ENCODE results near the gene SNX8. TPM values are rescaled to one million over a fixed set of nuclear protein-coding genes. Genes with fewer than 3 reads are reported as not detected.

Gene SNX8
- total and polyA plus RNA-seq, 7 experiments from 2014 or later: 4.7 to 31.5 (median 9.4) TPM

DNA sequence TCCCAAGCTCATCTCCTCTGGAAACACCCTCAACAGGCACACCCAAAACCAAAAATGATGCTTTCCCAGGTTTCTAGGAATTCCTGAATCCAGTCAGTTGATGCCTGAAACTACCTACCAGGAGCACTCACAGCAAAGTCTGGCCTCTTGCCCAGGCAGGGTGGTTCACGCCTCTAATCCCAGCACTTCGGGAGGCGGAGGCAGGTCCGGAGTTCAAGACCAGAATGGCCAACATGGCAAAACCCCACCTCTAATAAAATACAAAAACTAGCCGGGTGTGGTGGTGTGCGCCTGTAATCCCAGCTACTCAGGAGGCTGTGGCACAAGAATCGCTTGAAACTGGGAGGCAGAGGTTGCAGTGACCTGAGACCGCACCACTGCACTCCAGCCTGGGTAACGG, 83.4 kb downstream of the SNX8 start:
- ATAC-seq: no peak
- Mint-ChIP-seq H3K9me3 (peaks cover 0 to 2% (median 0%) of the 10 kb centered on the region in 11 donors), H3K27me3 (no peaks in the 10 kb centered on the region), H3K4me1 (peaks cover 16 to 60% (median 34%) of the 10 kb centered on the region in 7 donors), H3K36me3 (peaks cover 0 to 24% (median 6%) of the 10 kb centered on the region in 5 donors), H3K4me3 (peak overlapping the region in 6 of 10 donors; percentile 6 to 95 (median 66)), H3K27ac (no peak overlapping the region)
- H3K36me3 ChIP-seq (ENCODE audit: control insufficient read depth in 2 of 3, insufficient read depth in 3 of 3, low read length in 3 of 3): peaks cover 0 to 52% (median 0%) of the 10 kb centered on the region in 3 experiments
- H3K27me3 ChIP-seq (ENCODE audit: control insufficient read depth in 2 of 2, insufficient read depth in 2 of 2, low read length in 2 of 2): no peaks in the 10 kb centered on the region
- intact Hi-C loops (cut with micrococcal nuclease): loop anchor here in 1 of 2 donors (5.0 to 10.0 kb wide), 5 partner anchors 176 to 1186 kb away; partner anchors contain the start of genes BRAT1, GPR146, IQCE and PSMG3
- POLR2A ChIA-PET: interaction anchor here (1.4 to 2.8 kb wide), 2 partner anchors 11 to 31 kb away, joined by 4 to 12 read pairs; partner anchors contain the start of genes MRM2 and NUDT1
- no peak overlapping the region for H3K27ac ChIP-seq (ENCODE audit: low read depth, low read length)
- H3K4me1 ChIP-seq (ENCODE audit: control insufficient read depth in 2 of 2, insufficient read depth in 2 of 2, low read length in 2 of 2): peaks cover 13 to 27% of the 10 kb centered on the region in 2 donors
- DNase-seq: no peak
- H3K4me3 ChIP-seq (ENCODE audit: low read length): no peak overlapping the region
- H3K9me3 ChIP-seq (ENCODE audit: control insufficient read depth in 2 of 3, low read length in 3 of 3): no peaks in the 10 kb centered on the region
- CTCF ChIA-PET: no interaction called here

GRCh38 chr7:2230226-2230625, 84.0 kb downstream of the SNX8 start:
- peaks cover 0 to 58% (median 0%) of the 10 kb centered on the region in 3 experiments for H3K36me3 ChIP-seq (ENCODE audit: control insufficient read depth in 2 of 3, insufficient read depth in 3 of 3, low read length in 3 of 3)
- peaks cover 16 to 59% (median 35%) of the 10 kb centered on the region in 7 donors for H3K4me1 Mint-ChIP-seq
- intact Hi-C loops (cut with micrococcal nuclease): loop anchor here in 1 of 2 donors (5.0 to 10.0 kb wide), 5 partner anchors 177 to 1185 kb away; partner anchors contain the start of genes BRAT1, GPR146, IQCE and PSMG3
- peak overlapping the region in 8 of 10 donors; percentile 9 to 95 (median 50) for H3K4me3 Mint-ChIP-seq
- no peaks in the 10 kb centered on the region for H3K27me3 Mint-ChIP-seq
- ChIA-PET POLR2A (interaction anchor here (1.4 to 2.8 kb wide), 2 partner anchors 11 to 31 kb away, joined by 4 to 12 read pairs; partner anchors contain the start of genes MRM2 and NUDT1), CTCF (no interaction called here)
- H3K27ac ChIP-seq (ENCODE audit: low read depth, low read length): no peak overlapping the region
- H3K9me3 ChIP-seq (ENCODE audit: control insufficient read depth in 2 of 3, low read length in 3 of 3): no peaks in the 10 kb centered on the region
- no peak overlapping the region for H3K27ac Mint-ChIP-seq
- DNase-seq (no peak), ATAC-seq (no peak)
- no peaks in the 10 kb centered on the region for H3K27me3 ChIP-seq (ENCODE audit: control insufficient read depth in 2 of 2, insufficient read depth in 2 of 2, low read length in 2 of 2)
- peaks cover 0 to 27% (median 6%) of the 10 kb centered on the region in 5 donors for H3K36me3 Mint-ChIP-seq
- peaks cover 0 to 2% (median 0%) of the 10 kb centered on the region in 11 donors for H3K9me3 Mint-ChIP-seq
- H3K4me1 ChIP-seq (ENCODE audit: control insufficient read depth in 2 of 2, insufficient read depth in 2 of 2, low read length in 2 of 2): peaks cover 13 to 27% of the 10 kb centered on the region in 2 donors
- no peak overlapping the region for H3K4me3 ChIP-seq (ENCODE audit: low read length)

GRCh38 chr7:2229467-2229866, 84.8 kb downstream of the SNX8 start:
- H3K9me3 Mint-ChIP-seq: peaks cover 0 to 2% (median 0%) of the 10 kb centered on the region in 11 donors

DNA sequence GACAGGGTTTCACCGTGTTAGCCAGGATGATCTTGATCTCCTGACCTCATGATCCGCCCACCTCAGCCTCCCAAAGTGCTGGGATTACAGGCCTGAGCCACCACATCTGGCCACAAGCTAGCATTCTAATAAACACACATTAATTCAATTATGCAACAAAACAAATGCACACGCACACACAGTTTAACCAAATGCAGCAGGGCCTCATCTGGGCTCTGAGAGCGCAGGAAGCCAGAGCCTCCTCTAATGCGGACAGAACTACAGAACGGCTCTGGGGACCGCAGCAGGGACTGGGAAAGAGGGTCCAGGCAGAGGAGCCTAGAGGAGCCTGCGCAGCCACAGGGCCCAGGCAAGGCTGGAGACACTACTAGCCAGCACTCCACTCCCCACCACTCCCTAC, 85.3 kb downstream of the SNX8 start:
- peak overlapping the region in 1 of 10 donors; percentile 34 for H3K4me3 Mint-ChIP-seq
- Histone ChIP-seq H3K36me3 (ENCODE audit: control insufficient read depth in 2 of 3, insufficient read depth in 3 of 3, low read length in 3 of 3) (peaks cover 0 to 63% (median 0%) of the 10 kb centered on the region in 3 experiments), H3K27ac (ENCODE audit: low read depth, low read length) (no peak overlapping the region), H3K4me3 (ENCODE audit: low read length) (no peak overlapping the region), H3K27me3 (ENCODE audit: control insufficient read depth in 2 of 2, insufficient read depth in 2 of 2, low read length in 2 of 2) (no peaks in the 10 kb centered on the region), H3K9me3 (ENCODE audit: control insufficient read depth in 2 of 3, low read length in 3 of 3) (no peaks in the 10 kb centered on the region), H3K4me1 (ENCODE audit: control insufficient read depth in 2 of 2, insufficient read depth in 2 of 2, low read length in 2 of 2) (peaks cover 13 to 27% of the 10 kb centered on the region in 2 donors)
- peaks cover 0 to 2% (median 0%) of the 10 kb centered on the region in 11 donors for H3K9me3 Mint-ChIP-seq
- ChIA-PET POLR2A (interaction anchor here (1.2 kb wide), 1 partner anchor 11 kb away, joined by 3 read pairs; no protein-coding TSS in a partner anchor), CTCF (interaction anchor here (0.7 kb wide), 1 partner anchor 363 kb away, joined by 3 read pairs; no protein-coding TSS in a partner anchor)
- ATAC-seq (no peak), DNase-seq (no peak)
- H3K4me1 Mint-ChIP-seq: peaks cover 16 to 46% (median 32%) of the 10 kb centered on the region in 7 donors
- peaks cover 4 to 27% (median 7%) of the 10 kb centered on the region in 5 donors for H3K36me3 Mint-ChIP-seq
- peak overlapping the region in 1 of 9 donors; percentile 13 for H3K27ac Mint-ChIP-seq
- intact Hi-C loops (cut with micrococcal nuclease): no loop called here
- no peaks in the 10 kb centered on the region for H3K27me3 Mint-ChIP-seq

More at GRCh38 chr7:2229467-2229866, 84.8 kb downstream of the SNX8 start:
- CTCF ChIA-PET: no interaction called here
- intact Hi-C loops (cut with micrococcal nuclease): no loop called here
- peak overlapping the region in 1 of 9 donors; percentile 51 for H3K27ac Mint-ChIP-seq
- peak overlapping the region in 4 of 10 donors; percentile 21 to 95 (median 56) for H3K4me3 Mint-ChIP-seq
- DNase-seq (no peak), ATAC-seq (no peak)
- H3K36me3 Mint-ChIP-seq: peaks cover 0 to 23% (median 4%) of the 10 kb centered on the region in 5 donors
- peaks cover 16 to 51% (median 28%) of the 10 kb centered on the region in 7 donors for H3K4me1 Mint-ChIP-seq
- H3K27me3 Mint-ChIP-seq: no peaks in the 10 kb centered on the region
- Histone ChIP-seq H3K27ac (ENCODE audit: low read depth, low read length) (no peak overlapping the region), H3K9me3 (ENCODE audit: control insufficient read depth in 2 of 3, low read length in 3 of 3) (no peaks in the 10 kb centered on the region), H3K4me1 (ENCODE audit: control insufficient read depth in 2 of 2, insufficient read depth in 2 of 2, low read length in 2 of 2) (peaks cover 13 to 27% of the 10 kb centered on the region in 2 donors), H3K36me3 (ENCODE audit: control insufficient read depth in 2 of 3, insufficient read depth in 3 of 3, low read length in 3 of 3) (peaks cover 0 to 58% (median 0%) of the 10 kb centered on the region in 3 experiments), H3K27me3 (ENCODE audit: control insufficient read depth in 2 of 2, insufficient read depth in 2 of 2, low read length in 2 of 2) (no peaks in the 10 kb centered on the region), H3K4me3 (ENCODE audit: low read length) (no peak overlapping the region)
- POLR2A ChIA-PET: no interaction called here

GRCh38 chr7:2227699-2228098, 86.5 kb downstream of the SNX8 start:
- ChIA-PET POLR2A (interaction anchor here (1.2 kb wide), 1 partner anchor 12 kb away, joined by 3 read pairs; no protein-coding TSS in a partner anchor), CTCF (no interaction called here)
- H3K9me3 ChIP-seq (ENCODE audit: control insufficient read depth in 2 of 3, low read length in 3 of 3): no peaks in the 10 kb centered on the region
- Mint-ChIP-seq H3K36me3 (peaks cover 4 to 29% (median 7%) of the 10 kb centered on the region in 5 donors), H3K27ac (no peak overlapping the region), H3K4me3 (no peak overlapping the region), H3K27me3 (no peaks in the 10 kb centered on the region), H3K9me3 (peaks cover 0 to 2% (median 0%) of the 10 kb centered on the region in 11 donors), H3K4me1 (peaks cover 13 to 38% (median 24%) of the 10 kb centered on the region in 7 donors)
- no peak overlapping the region for H3K27ac ChIP-seq (ENCODE audit: low read depth, low read length)
- DNase-seq (no peak), ATAC-seq (no peak)
- H3K36me3 ChIP-seq (ENCODE audit: control insufficient read depth in 2 of 3, insufficient read depth in 3 of 3, low read length in 3 of 3): peaks cover 0 to 72% (median 0%) of the 10 kb centered on the region in 3 experiments
- intact Hi-C loops (cut with micrococcal nuclease): no loop called here
- no peak overlapping the region for H3K4me3 ChIP-seq (ENCODE audit: low read length)
- H3K4me1 ChIP-seq (ENCODE audit: control insufficient read depth in 2 of 2, insufficient read depth in 2 of 2, low read length in 2 of 2): peaks cover 13 to 19% of the 10 kb centered on the region in 2 donors
- H3K27me3 ChIP-seq (ENCODE audit: control insufficient read depth in 2 of 2, insufficient read depth in 2 of 2, low read length in 2 of 2): no peaks in the 10 kb centered on the region

DNA sequence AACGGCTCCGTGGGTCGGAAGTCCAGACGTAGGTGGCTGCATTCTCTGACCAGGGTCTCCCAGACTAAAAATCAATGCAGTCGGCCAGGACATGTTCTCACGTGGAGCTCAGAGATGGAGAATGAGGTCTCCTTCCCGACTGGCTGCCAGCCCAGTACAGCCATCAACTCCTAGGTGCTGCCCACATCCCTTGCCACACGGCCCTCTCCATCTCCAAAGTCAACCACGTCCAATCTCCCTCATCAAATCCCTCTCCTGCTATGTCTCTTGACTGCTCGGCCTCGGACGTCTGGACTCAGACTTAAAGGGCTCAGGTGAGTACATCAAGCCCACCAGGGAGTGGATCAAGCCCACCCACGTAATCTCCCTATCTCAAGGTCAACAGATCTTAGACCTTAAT, 88.4 kb downstream of the SNX8 start:
- peaks cover 4 to 32% (median 8%) of the 10 kb centered on the region in 5 donors for H3K36me3 Mint-ChIP-seq
- DNase-seq (no peak), ATAC-seq (no peak)
- H3K4me1 Mint-ChIP-seq: peaks cover 5 to 29% (median 15%) of the 10 kb centered on the region in 7 donors
- intact Hi-C loops (cut with micrococcal nuclease): no loop called here
- CTCF ChIA-PET: interaction anchor here (0.6 kb wide), 1 partner anchor 9 kb away, joined by 3 read pairs; no protein-coding TSS in a partner anchor
- H3K27me3 Mint-ChIP-seq: no peaks in the 10 kb centered on the region
- H3K4me3 Mint-ChIP-seq: peak overlapping the region in 1 of 10 donors; percentile 56
- H3K36me3 ChIP-seq (ENCODE audit: control insufficient read depth in 2 of 3, insufficient read depth in 3 of 3, low read length in 3 of 3): peaks cover 0 to 80% (median 0%) of the 10 kb centered on the region in 3 experiments
- no peak overlapping the region for H3K27ac Mint-ChIP-seq
- peaks cover 6 to 14% of the 10 kb centered on the region in 2 donors for H3K4me1 ChIP-seq (ENCODE audit: control insufficient read depth in 2 of 2, insufficient read depth in 2 of 2, low read length in 2 of 2)
- no peak overlapping the region for H3K4me3 ChIP-seq (ENCODE audit: low read length)
- H3K27ac ChIP-seq (ENCODE audit: low read depth, low read length): no peak overlapping the region
- peaks cover 0 to 2% (median 0%) of the 10 kb centered on the region in 11 donors for H3K9me3 Mint-ChIP-seq
- no peaks in the 10 kb centered on the region for H3K27me3 ChIP-seq (ENCODE audit: control insufficient read depth in 2 of 2, insufficient read depth in 2 of 2, low read length in 2 of 2)
- H3K9me3 ChIP-seq (ENCODE audit: control insufficient read depth in 2 of 3, low read length in 3 of 3): no peaks in the 10 kb centered on the region
- POLR2A ChIA-PET: no interaction called here
